ENCODE measurements around the gene LAMTOR4.

The LAMTOR4 gene

DNA sequence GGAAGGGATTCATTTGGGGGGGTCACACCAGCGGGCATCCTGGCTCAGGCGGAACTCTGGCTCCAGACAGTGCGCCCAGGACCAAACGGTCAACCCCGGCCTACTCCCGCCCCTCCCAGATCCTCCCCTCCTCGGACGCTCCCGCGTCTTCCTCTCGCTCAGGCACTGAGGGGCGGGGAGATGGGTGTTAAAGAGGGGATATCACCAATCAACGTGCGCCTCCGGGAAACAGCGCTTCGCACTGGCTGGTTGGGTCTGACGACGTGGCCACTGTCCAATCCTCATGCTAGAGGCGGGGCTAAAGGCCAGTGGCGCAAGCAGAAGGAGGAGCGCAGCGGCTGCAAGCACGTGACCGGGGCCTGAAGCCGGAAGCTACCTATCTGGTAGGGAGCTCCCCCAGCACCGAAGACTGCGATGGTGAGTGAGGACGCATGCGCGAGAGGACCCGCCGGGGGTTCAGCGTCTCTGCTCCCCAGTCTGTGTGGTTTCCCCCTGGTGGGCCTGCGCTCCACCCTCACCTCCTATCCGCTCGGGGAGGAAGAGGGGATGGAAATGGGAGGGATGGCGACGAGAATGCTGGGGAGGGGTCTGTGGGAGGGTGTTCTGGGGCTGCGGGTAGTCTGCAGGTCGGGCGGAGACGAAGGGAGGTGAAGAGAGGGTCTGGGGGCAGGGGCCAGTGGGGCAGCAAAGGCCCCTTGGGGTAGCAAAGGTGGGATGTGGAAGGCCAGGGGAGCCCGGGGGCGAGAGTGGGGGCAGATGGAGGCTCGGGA, at the start of gene LAMTOR4:
TSS of gene LAMTOR4 (plus strand) at position 360 of the 770 bp plus-strand sequence. CDS start at position 415, 55 bp downstream.
- in situ Hi-C loops (cut with HindIII; ENCODE audit: low sequenced_read_pairs): no loop called here

- in situ Hi-C loops (cut with HindIII; ENCODE audit: low sequenced_read_pairs): no loop called here
Measured at GRCh38 chr7:100099452-100099851, 49.3 kb upstream of the LAMTOR4 start.

DNA sequence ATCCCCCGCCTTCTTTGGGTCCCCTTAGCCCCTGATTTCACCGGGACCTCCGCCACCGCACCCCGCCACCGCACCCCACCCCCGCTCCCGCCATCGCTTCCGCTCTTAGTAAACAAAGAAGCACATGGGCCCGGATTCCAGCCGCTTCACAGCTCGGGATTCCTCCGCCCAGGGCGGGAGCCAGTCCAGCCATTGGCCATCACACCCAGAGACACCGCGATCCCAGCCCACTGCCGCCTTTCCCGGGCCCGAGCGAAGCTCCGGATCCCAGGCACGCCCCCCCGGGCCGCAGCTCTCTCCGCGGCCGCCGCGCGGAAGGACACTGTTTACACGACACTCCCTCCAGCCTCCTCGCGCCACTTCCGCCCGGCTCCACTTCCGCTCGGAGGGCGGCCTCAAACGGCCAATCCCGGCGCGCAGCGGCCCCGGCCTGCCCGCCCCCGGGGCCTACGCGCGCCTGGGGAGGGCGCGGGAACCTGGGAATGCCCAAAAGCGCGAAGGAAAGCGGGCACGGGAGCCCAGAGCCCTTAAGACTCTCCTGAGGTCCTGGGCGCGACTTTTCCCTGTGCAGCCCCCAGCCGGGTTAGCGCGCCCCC, 48.2 kb upstream of the LAMTOR4 start:
- in situ Hi-C loops (cut with HindIII; ENCODE audit: low sequenced_read_pairs): no loop called here

DNA sequence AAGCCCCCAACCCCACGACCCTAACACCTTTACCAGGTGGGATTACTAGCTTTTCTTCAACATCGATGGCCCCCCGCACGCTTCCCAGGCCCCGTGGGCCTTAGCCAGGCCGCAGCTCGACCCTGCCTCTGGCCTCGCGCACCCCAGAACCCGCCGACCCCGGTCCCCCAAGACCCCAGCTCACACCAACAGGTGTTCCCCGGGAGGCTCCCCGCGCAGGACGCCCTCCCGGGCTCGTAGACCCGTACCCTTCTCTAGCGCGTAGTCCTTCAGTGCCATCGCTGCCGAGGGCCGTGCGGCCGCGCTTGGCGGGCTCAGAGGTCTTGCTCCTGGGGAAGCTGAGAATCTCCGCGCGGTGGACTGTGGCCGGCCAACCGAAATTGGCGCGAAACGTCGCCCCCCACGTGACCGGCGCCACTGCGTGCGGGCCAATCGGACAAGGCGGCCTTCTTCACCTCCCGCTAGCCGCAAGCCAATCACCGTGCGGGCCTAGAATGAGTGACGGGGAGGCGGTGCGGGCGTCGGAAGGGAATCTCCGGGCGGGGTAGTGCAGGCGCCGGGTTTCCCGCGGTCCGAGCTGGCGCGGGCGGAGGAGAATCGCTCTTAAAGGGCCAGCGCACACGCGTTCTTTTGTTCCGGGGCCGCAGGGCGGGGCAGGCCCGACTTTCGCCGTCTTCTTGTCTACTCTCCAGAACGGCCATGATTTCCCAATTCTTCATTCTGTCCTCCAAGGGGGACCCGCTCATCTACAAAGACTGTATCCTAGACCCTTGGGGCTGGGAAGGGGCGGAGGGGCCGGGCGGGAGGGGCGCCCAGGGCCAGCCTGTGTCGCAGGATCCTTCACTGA, 47.5 kb upstream of the LAMTOR4 start, which contains the start of the genes AP4M1 and MCM7:
TSS of gene AP4M1 (plus strand) at position 628 of the 847 bp plus-strand sequence. CDS start at position 700, 72 bp downstream.
TSS of gene MCM7 (minus strand) at position 382 of the 847 bp plus-strand sequence. CDS start at position 279, 103 bp downstream.
- in situ Hi-C loops (cut with HindIII; ENCODE audit: low sequenced_read_pairs): no loop called here

GRCh38 chr7:100102950-100103840, 45.5 kb upstream of the LAMTOR4 start:
- in situ Hi-C loops (cut with HindIII; ENCODE audit: low sequenced_read_pairs): no loop called here

GRCh38 chr7:100105534-100105933, 43.2 kb upstream of the LAMTOR4 start:
- in situ Hi-C loops (cut with HindIII; ENCODE audit: low sequenced_read_pairs): no loop called here

GRCh38 chr7:100106633-100107032, 42.1 kb upstream of the LAMTOR4 start:
- in situ Hi-C loops (cut with HindIII; ENCODE audit: low sequenced_read_pairs): no loop called here

- in situ Hi-C loops (cut with HindIII; ENCODE audit: low sequenced_read_pairs): no loop called here
Measured at GRCh38 chr7:100107125-100107737, 41.5 kb upstream of the LAMTOR4 start.

GRCh38 chr7:100107890-100108289, 40.8 kb upstream of the LAMTOR4 start:
- in situ Hi-C loops (cut with HindIII; ENCODE audit: low sequenced_read_pairs): no loop called here

DNA sequence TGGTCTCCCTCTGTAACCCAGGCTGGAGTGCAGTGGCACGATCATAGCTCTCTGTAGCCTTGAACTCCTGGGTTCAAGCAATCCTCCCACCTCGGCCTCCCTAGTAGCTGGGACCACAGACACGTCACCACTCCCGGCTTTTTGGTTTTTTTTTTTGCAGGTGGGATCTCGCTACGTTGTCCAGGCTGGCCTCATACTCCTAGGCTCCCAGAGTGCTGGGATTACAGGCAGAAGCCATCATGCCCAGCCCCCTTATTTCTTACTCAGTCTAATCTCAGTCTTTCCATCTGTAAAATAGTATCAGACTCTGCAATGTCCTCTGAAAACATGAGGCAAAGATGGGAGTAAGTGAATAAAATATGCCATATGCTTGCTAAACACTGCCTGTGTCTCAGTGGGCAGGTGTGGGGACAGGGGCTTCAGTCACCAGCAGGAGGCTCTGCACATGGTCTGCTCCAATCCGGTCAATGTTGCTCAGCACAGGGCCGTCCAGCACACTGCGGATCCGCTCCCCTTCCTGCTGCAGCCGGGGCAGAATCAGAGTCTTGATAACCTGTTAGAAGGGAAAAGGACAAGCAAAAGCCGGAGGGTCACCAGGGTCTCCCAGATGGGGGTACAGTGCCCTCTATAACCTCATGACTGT, 39.1 kb upstream of the LAMTOR4 start:
- in situ Hi-C loops (cut with HindIII; ENCODE audit: low sequenced_read_pairs): no loop called here

DNA sequence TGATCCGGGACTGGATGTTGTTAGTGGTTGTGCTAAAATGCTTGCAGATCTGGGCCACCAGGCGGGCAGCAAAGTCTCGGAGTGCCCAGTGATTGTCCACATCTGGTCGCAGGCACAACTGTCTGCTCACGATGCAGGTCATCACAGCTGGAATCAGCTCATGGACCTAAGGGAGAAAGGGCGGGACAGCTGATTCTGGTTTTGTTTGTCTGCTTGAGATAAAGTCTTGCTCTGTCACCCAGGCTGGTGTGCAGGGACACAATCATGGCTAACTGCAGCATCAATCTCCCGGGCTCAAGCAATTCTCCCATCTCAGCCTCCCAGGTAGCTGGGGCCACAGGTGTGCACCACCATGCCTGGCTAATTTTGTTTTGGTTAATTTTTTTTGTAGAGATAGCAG, 37.6 kb upstream of the LAMTOR4 start:
- in situ Hi-C loops (cut with HindIII; ENCODE audit: low sequenced_read_pairs): no loop called here

DNA sequence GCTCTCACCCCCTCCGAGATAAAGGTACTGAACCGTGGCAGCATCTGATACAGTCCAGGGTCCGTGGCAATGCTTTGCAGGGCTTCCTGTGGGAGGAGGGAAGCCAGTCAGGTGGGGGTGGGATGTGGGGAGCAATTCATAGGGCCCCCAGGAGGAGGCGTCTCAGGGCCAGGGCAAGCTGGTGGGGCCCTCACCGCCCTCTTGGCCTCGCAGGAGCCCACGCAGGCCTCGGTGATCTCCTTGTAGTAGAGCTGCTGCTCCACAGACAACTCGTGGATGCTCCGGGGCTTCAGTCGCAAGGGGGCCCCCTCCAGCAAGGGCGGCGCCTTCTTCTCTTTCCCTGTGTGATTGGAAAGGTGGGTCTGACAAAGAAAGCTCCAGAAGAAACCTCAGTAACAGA, 36.8 kb upstream of the LAMTOR4 start:
- in situ Hi-C loops (cut with HindIII; ENCODE audit: low sequenced_read_pairs): no loop called here

- in situ Hi-C loops (cut with HindIII; ENCODE audit: low sequenced_read_pairs): no loop called here
Measured at GRCh38 chr7:100115026-100115425, 33.7 kb upstream of the LAMTOR4 start.

GRCh38 chr7:100118388-100119071, 30.2 kb upstream of the LAMTOR4 start:
- in situ Hi-C loops (cut with HindIII; ENCODE audit: low sequenced_read_pairs): no loop called here

DNA sequence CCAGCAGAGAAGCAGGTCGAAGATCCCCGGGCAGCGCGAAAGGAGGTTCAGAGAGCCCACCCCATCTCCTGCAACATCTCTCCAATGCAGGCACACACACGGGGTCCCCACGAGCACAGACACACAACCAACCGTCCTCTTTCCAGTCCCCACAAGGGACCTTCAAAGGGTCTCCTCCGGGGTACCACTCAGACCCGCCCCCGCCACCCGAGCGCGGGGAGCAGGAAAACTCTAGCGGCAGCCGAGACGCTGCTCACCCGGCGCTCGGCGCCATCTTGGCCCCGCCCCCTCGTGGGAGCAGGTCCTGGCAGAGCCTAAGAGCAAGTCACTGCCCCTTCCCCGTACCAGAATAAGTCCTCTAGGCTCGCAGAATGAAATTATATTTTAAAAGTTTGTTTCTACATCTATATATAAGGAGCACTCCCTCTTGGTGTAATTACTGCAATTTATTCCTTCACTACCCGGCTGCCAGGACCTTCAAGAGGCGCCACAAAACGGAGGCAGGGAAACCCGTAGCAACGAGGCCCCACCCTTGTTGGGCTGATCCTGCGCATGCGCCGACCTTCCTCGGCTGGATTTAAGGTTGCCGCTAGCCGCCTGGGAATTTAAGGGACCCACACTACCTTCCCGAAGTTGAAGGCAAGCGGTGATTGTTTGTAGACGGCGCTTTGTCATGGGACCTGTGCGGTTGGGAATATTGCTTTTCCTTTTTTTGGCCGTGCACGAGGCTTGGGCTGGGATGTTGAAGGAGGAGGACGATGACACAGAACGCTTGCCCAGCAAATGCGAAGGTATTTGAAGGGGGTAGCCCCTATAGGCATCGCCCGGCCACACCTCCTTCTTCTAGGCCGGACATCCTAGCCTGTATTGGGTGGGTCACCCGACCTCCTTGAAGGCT, 29.4 kb upstream of the LAMTOR4 start, which contains the start of the genes CNPY4 and TAF6:
TSS of gene CNPY4 (plus strand) at position 563 of the 898 bp plus-strand sequence. CDS start at position 674, 111 bp downstream.
TSS of gene TAF6 (minus strand) at position 287 of the 898 bp plus-strand sequence. CDS start 5,149 bp downstream, outside the sequence.
- in situ Hi-C loops (cut with HindIII; ENCODE audit: low sequenced_read_pairs): no loop called here

- in situ Hi-C loops (cut with HindIII; ENCODE audit: low sequenced_read_pairs): no loop called here
Measured at GRCh38 chr7:100119970-100120732, 28.6 kb upstream of the LAMTOR4 start.

DNA sequence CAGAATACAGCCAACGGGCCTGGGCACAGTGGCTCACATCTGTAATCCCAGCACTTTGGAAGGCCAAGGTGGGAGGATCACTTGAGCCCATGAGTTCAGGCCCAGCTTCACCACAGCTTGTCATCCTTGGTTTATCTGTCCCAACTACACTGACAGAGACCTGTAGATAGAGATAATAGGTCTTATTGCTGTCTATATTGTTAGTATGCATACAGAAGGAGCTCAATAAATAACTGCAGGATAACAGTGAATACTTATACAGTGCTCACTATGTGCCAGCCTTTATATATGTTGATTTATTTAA, 28.0 kb upstream of the LAMTOR4 start:
- in situ Hi-C loops (cut with HindIII; ENCODE audit: low sequenced_read_pairs): no loop called here

All from DLD1 (cell line).